PFSK-1 (cell line): ENCODE measurements around the gene LDB2.

Experiments used
- FOXP2 ChIP-seq: optimal IDR thresholded peaks from 2 replicates; pipeline ENCODE3; 2011; ENCODE audit warnings: borderline replicate concordance, control low read depth, inconsistent platforms; ENCODE audit not compliant: insufficient read depth; ENCODE audit errors: extremely low read length, extremely low read depth
- POLR2AphosphoS5 ChIP-seq: IDR thresholded peaks from 2 replicates; pipeline ENCODE4 v1.6.1; 2012; ENCODE audit warnings: low read depth, mild to moderate bottlenecking, control low read depth, low read length, moderate library complexity
- SIN3A ChIP-seq: IDR thresholded peaks from 2 replicates; pipeline ENCODE4 v1.6.1; 2012; ENCODE audit warnings: mild to moderate bottlenecking, low read length, moderate library complexity, borderline replicate concordance; ENCODE audit not compliant: insufficient read depth
- TAF1 ChIP-seq: IDR thresholded peaks from 2 replicates; pipeline ENCODE4 v1.6.1; 2012; ENCODE audit warnings: low read length, control low read depth, borderline replicate concordance; ENCODE audit not compliant: insufficient read depth
- TF ChIP-seq, protein P1 (sequence below), 2 experiments: IDR thresholded peaks; 2 replicates each; pipeline versions ENCODE4 v1.6.1 to v1.8.0; 2011 to 2012; ENCODE audit warnings: low read depth in 2 of 2, low read length in 2 of 2, control low read depth in 1 of 2, inconsistent platforms in 1 of 2, mild to moderate bottlenecking in 1 of 2, moderate library complexity in 1 of 2; ENCODE audit not compliant: insufficient read depth in 1 of 2

The LDB2 gene

DNA sequence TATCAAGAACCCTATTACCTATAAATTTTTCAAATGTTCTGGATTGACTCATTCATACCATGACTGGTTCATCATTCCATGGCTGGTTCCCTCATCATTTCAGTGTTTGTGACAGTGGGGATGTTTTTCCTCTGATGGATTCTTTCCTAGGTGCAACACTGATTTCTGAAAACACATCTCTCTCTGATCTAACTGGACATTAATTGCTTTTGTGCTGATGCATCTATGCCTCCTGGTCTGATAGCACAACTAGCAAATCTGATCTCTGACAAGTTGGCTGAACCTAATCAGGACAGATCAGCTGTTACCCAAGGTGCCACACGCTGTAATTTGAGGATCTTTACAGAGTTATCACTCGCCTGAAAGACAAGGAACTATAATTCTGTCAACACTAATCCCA, 140.2 kb downstream of the LDB2 start:
- TF ChIP-seq TAF1 (no peak), FOXP2 (no peak), POLR2AphosphoS5 (no peak), SIN3A (no peak)
- TF ChIP-seq, protein P1, sequence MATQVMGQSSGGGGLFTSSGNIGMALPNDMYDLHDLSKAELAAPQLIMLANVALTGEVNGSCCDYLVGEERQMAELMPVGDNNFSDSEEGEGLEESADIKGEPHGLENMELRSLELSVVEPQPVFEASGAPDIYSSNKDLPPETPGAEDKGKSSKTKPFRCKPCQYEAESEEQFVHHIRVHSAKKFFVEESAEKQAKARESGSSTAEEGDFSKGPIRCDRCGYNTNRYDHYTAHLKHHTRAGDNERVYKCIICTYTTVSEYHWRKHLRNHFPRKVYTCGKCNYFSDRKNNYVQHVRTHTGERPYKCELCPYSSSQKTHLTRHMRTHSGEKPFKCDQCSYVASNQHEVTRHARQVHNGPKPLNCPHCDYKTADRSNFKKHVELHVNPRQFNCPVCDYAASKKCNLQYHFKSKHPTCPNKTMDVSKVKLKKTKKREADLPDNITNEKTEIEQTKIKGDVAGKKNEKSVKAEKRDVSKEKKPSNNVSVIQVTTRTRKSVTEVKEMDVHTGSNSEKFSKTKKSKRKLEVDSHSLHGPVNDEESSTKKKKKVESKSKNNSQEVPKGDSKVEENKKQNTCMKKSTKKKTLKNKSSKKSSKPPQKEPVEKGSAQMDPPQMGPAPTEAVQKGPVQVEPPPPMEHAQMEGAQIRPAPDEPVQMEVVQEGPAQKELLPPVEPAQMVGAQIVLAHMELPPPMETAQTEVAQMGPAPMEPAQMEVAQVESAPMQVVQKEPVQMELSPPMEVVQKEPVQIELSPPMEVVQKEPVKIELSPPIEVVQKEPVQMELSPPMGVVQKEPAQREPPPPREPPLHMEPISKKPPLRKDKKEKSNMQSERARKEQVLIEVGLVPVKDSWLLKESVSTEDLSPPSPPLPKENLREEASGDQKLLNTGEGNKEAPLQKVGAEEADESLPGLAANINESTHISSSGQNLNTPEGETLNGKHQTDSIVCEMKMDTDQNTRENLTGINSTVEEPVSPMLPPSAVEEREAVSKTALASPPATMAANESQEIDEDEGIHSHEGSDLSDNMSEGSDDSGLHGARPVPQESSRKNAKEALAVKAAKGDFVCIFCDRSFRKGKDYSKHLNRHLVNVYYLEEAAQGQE (IDR thresholded peaks at IDR 0.05; ENCODE audit: insufficient read depth in 1 of 2, low read depth in 2 of 2, low read length in 2 of 2), result no peak

DNA sequence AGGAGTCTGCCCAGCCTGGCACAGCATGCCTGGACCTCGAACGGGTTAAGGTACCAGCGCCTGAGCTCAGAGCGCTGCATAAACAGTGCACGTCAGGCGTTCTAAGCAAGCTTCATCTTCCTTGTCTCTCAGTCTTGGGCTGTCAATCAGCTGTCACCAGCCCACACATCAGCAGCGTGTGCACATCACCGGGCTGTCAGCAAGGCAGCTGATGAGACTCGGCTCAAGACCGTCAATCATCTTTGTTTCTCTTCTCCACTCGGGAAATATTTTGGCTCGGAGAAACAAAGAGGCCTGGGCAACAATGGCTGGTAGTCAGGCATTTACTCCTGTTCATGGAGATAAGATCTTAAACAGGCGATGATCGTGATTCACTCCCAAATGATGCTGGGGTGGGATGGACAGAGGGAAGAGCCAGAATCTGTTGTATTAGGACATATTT, 141.3 kb downstream of the LDB2 start:
- TF ChIP-seq TAF1 (no peak), SIN3A (no peak), FOXP2 (no peak), POLR2AphosphoS5 (no peak)
- TF ChIP-seq, protein P1 (IDR thresholded peaks at IDR 0.05; ENCODE audit: insufficient read depth in 1 of 2, low read depth in 2 of 2, low read length in 2 of 2), result no peak

DNA sequence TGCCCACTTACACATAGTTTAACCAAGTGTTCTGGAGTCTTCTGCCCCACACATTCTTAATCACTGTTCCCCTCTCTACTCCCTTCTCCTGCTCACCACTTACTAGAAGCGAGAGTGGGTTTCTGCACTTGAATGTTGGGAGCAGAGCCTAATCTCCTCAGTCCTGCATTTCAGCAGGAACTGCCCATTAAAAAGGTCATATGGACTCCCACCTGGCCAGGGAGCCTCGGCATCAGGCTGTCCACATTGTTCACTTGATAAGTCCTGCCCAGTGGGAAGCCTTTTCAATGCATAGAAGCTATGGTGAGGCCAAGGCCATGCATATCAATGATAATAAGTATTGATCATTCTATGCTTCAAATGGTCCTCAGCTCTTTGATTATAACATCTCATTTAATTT, 144.3 kb downstream of the LDB2 start:
- TF ChIP-seq SIN3A (no peak), FOXP2 (no peak), TAF1 (no peak), POLR2AphosphoS5 (no peak)
- TF ChIP-seq, protein P1 (IDR thresholded peaks at IDR 0.05; ENCODE audit: insufficient read depth in 1 of 2, low read depth in 2 of 2, low read length in 2 of 2), result no peak

DNA sequence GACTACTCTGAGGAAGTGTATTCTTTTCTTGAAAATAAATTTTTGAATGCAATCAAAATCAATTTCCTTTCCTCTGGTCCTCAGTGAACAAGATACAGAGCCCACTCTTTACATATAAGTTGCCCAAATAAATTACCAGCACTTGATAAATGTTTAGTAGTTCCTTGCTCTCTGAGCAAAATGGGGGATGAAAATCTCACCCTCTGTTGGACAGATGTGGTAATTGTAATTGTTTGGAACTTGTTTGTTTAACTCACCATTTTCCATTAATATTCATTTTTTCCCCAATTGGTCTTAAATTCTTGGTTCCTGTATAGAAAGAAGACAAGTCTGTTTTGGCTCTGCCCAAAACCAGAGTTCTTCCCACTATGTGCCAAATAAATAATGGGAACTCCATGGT, 146.3 kb downstream of the LDB2 start:
- no peak for TF ChIP-seq TAF1
- TF ChIP-seq FOXP2, result no peak
- TF ChIP-seq SIN3A, result no peak
- TF ChIP-seq, protein P1 (IDR thresholded peaks at IDR 0.05; ENCODE audit: insufficient read depth in 1 of 2, low read depth in 2 of 2, low read length in 2 of 2), result no peak
- TF ChIP-seq POLR2AphosphoS5, result no peak
